ENCODE measurements around the gene RPL39L.

RPL39L gene

GRCh38 chr3:187101184-187102072, 37.9 kb downstream of the RPL39L start:
- in situ Hi-C loops (cut with MboI; ENCODE audit: low sequenced_read_pairs) = no loop called here

- in situ Hi-C loops (cut with MboI; ENCODE audit: low sequenced_read_pairs) = no loop called here
These were observed 40.3 kb downstream of the RPL39L start for GRCh38 chr3:187098923-187099512.

- in situ Hi-C loops (cut with MboI; ENCODE audit: low sequenced_read_pairs) = no loop called here
These were observed 46.0 kb downstream of the RPL39L start for GRCh38 chr3:187093320-187093719.

- in situ Hi-C loops (cut with MboI; ENCODE audit: low sequenced_read_pairs) = no loop called here
These were observed 50.6 kb downstream of the RPL39L start for GRCh38 chr3:187088701-187089100.

- in situ Hi-C loops (cut with MboI; ENCODE audit: low sequenced_read_pairs) = no loop called here
These were observed 52.5 kb downstream of the RPL39L start for GRCh38 chr3:187086831-187087230.

GRCh38 chr3:187085933-187086332, 53.4 kb downstream of the RPL39L start:
- in situ Hi-C loops (cut with MboI; ENCODE audit: low sequenced_read_pairs) = no loop called here

GRCh38 chr3:187085021-187085666, 54.2 kb downstream of the RPL39L start:
- in situ Hi-C loops (cut with MboI; ENCODE audit: low sequenced_read_pairs) = no loop called here

GRCh38 chr3:187084580-187084979, 54.7 kb downstream of the RPL39L start:
- in situ Hi-C loops (cut with MboI; ENCODE audit: low sequenced_read_pairs) = no loop called here

GRCh38 chr3:187084126-187084525, 55.2 kb downstream of the RPL39L start:
- in situ Hi-C loops (cut with MboI; ENCODE audit: low sequenced_read_pairs) = no loop called here

GRCh38 chr3:187082758-187083375, 56.4 kb downstream of the RPL39L start:
- in situ Hi-C loops (cut with MboI; ENCODE audit: low sequenced_read_pairs) = no loop called here

- in situ Hi-C loops (cut with MboI; ENCODE audit: low sequenced_read_pairs) = no loop called here
These were observed 58.4 kb downstream of the RPL39L start for GRCh38 chr3:187080799-187081450.

- in situ Hi-C loops (cut with MboI; ENCODE audit: low sequenced_read_pairs) = no loop called here
These were observed 59.9 kb downstream of the RPL39L start for GRCh38 chr3:187079090-187080022.

GRCh38 chr3:187077537-187077936, 61.8 kb downstream of the RPL39L start:
- in situ Hi-C loops (cut with MboI; ENCODE audit: low sequenced_read_pairs) = no loop called here

GRCh38 chr3:187077085-187077484, 62.2 kb downstream of the RPL39L start:
- in situ Hi-C loops (cut with MboI; ENCODE audit: low sequenced_read_pairs) = no loop called here

- in situ Hi-C loops (cut with MboI; ENCODE audit: low sequenced_read_pairs) = no loop called here
These were observed 63.0 kb downstream of the RPL39L start for GRCh38 chr3:187076297-187076696.

- in situ Hi-C loops (cut with MboI; ENCODE audit: low sequenced_read_pairs) = no loop called here
These were observed 64.5 kb downstream of the RPL39L start for GRCh38 chr3:187074846-187075245.

GRCh38 chr3:187073581-187074098, 65.7 kb downstream of the RPL39L start:
- in situ Hi-C loops (cut with MboI; ENCODE audit: low sequenced_read_pairs) = no loop called here

- in situ Hi-C loops (cut with MboI; ENCODE audit: low sequenced_read_pairs) = no loop called here
These were observed 66.8 kb downstream of the RPL39L start for GRCh38 chr3:187072511-187072910.

- in situ Hi-C loops (cut with MboI; ENCODE audit: low sequenced_read_pairs) = no loop called here
These were observed 67.2 kb downstream of the RPL39L start for GRCh38 chr3:187072102-187072501.
